Adrenal gland (tissue), 12 donors: Measurements from ENCODE around the gene UBE3C. TPM values are rescaled to one million over a fixed set of nuclear protein-coding genes. Genes with fewer than 3 reads are reported as not detected.

ENCODE experiments used
- DNase-seq, 7 donors: peaks; one replicate each; pipeline ENCODE4 v3.0.0-alpha.2; 2019 to 2020
- H3K27ac ChIP-seq, 5 donors: fragments of 200-600 bp; sonication (generic) in 4 of 5; 1 replicate in 3 of 5; 2 replicates in 2 of 5; pipeline versions ENCODE4 v1.5.1 to v1.8.0; 2016 to 2020; ENCODE audit warnings: mild to moderate bottlenecking in 1 of 5
- H3K27me3 ChIP-seq: fragments of 200-600 bp; 2 replicates; pipeline ENCODE4 v1.8.0; 2021
- H3K36me3 ChIP-seq, 2 donors: fragments of 200-600 bp; replicated peaks in 1 of 2; 1 replicate in 1 of 2; 2 replicates in 1 of 2; pipeline versions ENCODE4 v1.5.1 to v1.8.0; 2018 to 2022
- H3K4me1 ChIP-seq, 2 donors: fragments of 200-600 bp; replicated peaks in 1 of 2; 1 replicate in 1 of 2; 2 replicates in 1 of 2; pipeline versions ENCODE4 v1.5.1 to v1.8.0; 2018 to 2021
- H3K4me3 ChIP-seq, 4 donors: fragments of 200-600 bp; sonication (generic) in 3 of 4; one replicate each; pipeline ENCODE4 v1.5.1; 2016 to 2018
- H3K9me3 ChIP-seq, 3 donors: fragments of 200-600 bp; sonication (generic) in 1 of 3; replicated peaks in 1 of 3; 1 replicate in 2 of 3; 2 replicates in 1 of 3; pipeline versions ENCODE4 v1.5.1 to v1.8.0; 2016 to 2021
- POLR2A ChIP-seq, 2 donors: fragments of 450-650 bp; IDR thresholded peaks; one replicate each; pipeline ENCODE4 v1.6.1; 2017; ENCODE audit warnings: antibody characterized with exemption in 2 of 2, mild to moderate bottlenecking in 2 of 2, moderate library complexity in 1 of 2
- WGBS, 4 donors: extraction: QIAGEN DNeasy Blood & Tissue Kit in 2 of 4; methylation state at CpG; one replicate each; pipeline versions ENCODE4 v1.1.5 to v1.1.7; 2013 to 2017; 5-methylcytosine and 5-hydroxymethylcytosine counted together
- intact Hi-C, 2 donors: fragments of 100-400 bp; cut with DNase I; formaldehyde crosslinking; loops; one replicate each; pipeline versions ENCODE4 v1.14.1 to v1.15.0; 2022 to 2023
- polyA plus RNA-seq, 3 donors: library from polyadenylated mRNA; stranded (reverse); fragments of 200-250 nt in 2 of 3; fragments of 350-450 nt in 1 of 3; fragmentation: Illumina TruSeq in 1 of 3; extraction: RNeasy Lipid Tissue Mini Kit (QIAGEN cat#74804) in 1 of 3; gene quantifications; one replicate each; pipeline ENCODE4 v1.2.3, GENCODE V29; 2013 to 2014
- total RNA-seq, 9 donors: library from RNA; depleted of rRNA in 4 of 9; stranded (reverse); fragments of >200 nt in 4 of 9; fragments of 120-200 nt in 1 of 9; fragmentation: NEBNext Ultra II Directional in 1 of 9; extraction: Animal tissue kit (Norgen Biotek cat#: 25700) in 1 of 9; gene quantifications; one replicate each; pipeline versions ENCODE4 v1.1.0 to v1.2.4, GENCODE V29; 2013 to 2023
- TF ChIP-seq, protein P1 (sequence below), 6 experiments: fragments of 450-650 bp in 4 of 6; fragments of 200-600 bp in 2 of 6; sonication (generic) in 1 of 6; IDR thresholded peaks; 1 replicate in 5 of 6; 2 replicates in 1 of 6; pipeline versions ENCODE4 v1.5.1 to v1.8.0; 2016 to 2021; ENCODE audit warnings: antibody characterized with exemption in 6 of 6, mild to moderate bottlenecking in 2 of 6, moderate library complexity in 1 of 6
- donor health status: healthy with polysubstance abuse.
- donor health status: Bipolar disorder and iron deficiency.
- donor health status: DM: yes; HTN: yes; CAD: no.
- donor health status: DM: no; HTN: no; CAD: no.
- donor health status: DM: no; HTN: no; CAD: no.
- donor health status: DM: yes; HTN: yes; CAD: no.

The UBE3C gene
- total and polyA plus RNA-seq, 12 donors = 11.7 to 58.1 (median 46.2) TPM

DNA sequence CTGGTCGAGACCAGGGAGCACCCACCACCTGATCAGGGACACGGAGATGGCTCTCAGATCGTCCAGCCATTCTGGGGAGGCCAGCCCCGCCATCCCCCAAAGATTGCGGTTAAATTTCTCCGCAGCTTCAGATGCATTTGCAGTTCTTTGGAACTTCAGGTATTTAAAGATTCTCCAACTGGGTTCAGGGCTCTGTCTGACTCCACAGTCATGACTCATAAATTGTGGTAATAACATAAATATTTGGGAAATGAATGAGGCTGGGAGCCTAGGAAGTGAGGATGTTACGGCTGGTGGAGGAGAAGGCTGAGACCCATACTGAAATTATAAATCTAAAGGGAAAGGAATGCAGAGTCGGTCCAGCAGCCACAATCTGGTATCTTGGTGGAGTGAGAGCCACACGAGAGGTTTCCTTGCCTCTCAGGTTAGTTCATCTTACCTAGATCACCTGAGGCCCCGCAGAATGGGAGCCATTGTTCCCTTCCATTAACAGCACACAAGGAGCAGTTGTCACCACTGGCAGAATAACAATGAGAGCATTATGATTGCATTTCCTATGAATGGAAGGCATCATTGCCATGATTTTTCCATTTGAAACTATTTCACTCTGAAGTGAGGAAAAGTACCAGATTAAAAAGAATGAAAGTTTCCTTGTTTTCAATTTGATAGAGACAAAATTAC, 171.4 kb downstream of the UBE3C start:
- Histone ChIP-seq H3K36me3 (no peaks in the 10 kb centered on the region), H3K27me3 (no peaks in the 10 kb centered on the region), H3K9me3 (no peaks in the 10 kb centered on the region), H3K27ac (no peak overlapping the region), H3K4me3 (no peak overlapping the region), H3K4me1 (no peaks in the 10 kb centered on the region)
- TF ChIP-seq POLR2A (IDR thresholded peaks at IDR 0.05) = no peak
- TF ChIP-seq, protein P1, sequence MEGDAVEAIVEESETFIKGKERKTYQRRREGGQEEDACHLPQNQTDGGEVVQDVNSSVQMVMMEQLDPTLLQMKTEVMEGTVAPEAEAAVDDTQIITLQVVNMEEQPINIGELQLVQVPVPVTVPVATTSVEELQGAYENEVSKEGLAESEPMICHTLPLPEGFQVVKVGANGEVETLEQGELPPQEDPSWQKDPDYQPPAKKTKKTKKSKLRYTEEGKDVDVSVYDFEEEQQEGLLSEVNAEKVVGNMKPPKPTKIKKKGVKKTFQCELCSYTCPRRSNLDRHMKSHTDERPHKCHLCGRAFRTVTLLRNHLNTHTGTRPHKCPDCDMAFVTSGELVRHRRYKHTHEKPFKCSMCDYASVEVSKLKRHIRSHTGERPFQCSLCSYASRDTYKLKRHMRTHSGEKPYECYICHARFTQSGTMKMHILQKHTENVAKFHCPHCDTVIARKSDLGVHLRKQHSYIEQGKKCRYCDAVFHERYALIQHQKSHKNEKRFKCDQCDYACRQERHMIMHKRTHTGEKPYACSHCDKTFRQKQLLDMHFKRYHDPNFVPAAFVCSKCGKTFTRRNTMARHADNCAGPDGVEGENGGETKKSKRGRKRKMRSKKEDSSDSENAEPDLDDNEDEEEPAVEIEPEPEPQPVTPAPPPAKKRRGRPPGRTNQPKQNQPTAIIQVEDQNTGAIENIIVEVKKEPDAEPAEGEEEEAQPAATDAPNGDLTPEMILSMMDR (IDR thresholded peaks at IDR 0.05) = no peak
- intact Hi-C loops = no loop called here
- no peak for DNase-seq
- WGBS, 4 donors = 68 to 74% (median 71%) methylated on average over 9 to 10 of the region's 10 CpGs

DNA sequence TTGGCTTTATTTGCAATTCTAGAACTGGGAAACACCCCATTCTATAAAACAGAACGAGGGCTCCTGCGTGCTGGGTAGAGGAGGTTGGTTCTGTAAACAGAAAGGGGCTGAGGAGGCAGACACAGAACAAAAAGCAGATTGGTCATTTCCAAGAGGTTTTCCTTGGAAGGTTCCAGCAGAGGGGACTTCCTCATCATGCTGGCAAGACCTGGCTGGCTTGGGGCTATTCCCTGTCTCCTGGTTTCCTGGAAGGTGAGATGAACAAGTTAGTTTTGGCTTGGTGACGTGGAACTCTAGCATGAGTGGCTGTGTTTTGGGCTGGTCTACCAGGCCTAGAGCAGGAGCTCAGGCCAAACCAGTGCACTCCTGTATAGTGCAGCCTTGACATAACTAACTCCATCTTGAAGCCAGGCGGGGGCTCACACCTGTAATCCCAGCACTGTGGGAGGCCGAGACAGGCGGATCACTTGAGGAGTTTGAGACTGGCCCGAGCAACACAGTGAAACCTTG, 172.0 kb downstream of the UBE3C start:
- Histone ChIP-seq H3K4me1 (no peaks in the 10 kb centered on the region), H3K36me3 (no peaks in the 10 kb centered on the region), H3K27ac (no peak overlapping the region), H3K9me3 (no peaks in the 10 kb centered on the region), H3K4me3 (no peak overlapping the region), H3K27me3 (no peaks in the 10 kb centered on the region)
- DNase-seq = no peak
- 57 to 85% (median 76%) methylated on average over 2 to 7 of the region's 7 CpGs for WGBS, 4 donors
- intact Hi-C loops = no loop called here
- TF ChIP-seq POLR2A (IDR thresholded peaks at IDR 0.05) = no peak
- TF ChIP-seq, protein P1 (IDR thresholded peaks at IDR 0.05) = no peak

DNA sequence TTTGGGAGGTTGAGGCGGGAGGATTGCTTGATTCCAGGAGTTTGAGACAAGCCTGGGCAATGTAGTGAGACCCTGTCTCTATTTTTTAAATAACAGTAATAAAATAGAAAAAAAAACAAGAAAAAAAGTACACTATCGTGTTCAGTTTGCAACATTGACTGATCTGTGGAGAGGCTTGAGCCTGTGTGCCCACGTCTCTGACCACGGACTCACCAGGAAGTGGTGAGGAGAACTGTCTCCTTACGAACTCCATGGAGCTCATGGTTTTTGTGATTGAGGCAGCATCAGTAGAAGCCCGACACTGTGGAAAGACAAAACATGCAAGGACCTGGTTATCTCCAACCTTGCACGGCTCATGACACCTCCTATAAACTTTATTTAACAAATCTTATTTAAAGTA, 174.2 kb downstream of the UBE3C start:
- H3K27me3 ChIP-seq = no peaks in the 10 kb centered on the region
- 73 to 89% (median 79%) methylated on average over 7 of the region's 7 CpGs for WGBS, 4 donors
- H3K9me3 ChIP-seq = no peaks in the 10 kb centered on the region
- H3K36me3 ChIP-seq = no peaks in the 10 kb centered on the region
- DNase-seq = no peak
- intact Hi-C loops = no loop called here
- no peak overlapping the region for H3K27ac ChIP-seq
- no peak for TF ChIP-seq POLR2A (IDR thresholded peaks at IDR 0.05)
- H3K4me1 ChIP-seq = no peaks in the 10 kb centered on the region
- H3K4me3 ChIP-seq = no peak overlapping the region

DNA sequence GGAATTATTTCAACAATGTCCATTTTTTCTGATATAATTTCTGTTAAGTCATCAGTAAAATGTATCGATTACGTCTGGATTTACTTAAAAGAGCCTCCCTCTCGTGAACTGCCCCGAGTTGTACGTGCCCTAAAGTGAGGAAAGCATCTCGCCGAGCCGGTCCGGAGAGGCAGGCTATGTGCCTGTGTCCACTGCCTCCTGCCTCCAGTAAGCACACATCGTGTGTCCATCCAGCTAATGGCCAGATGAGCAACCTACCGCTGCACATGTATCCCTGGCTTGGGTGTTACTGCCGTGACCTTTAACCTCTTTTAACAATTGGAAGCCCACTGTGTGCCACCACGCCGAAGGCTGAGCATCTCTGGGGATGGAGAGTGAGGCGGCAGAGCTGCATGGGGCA, 174.9 kb downstream of the UBE3C start:
- Histone ChIP-seq H3K27ac (no peak overlapping the region), H3K4me3 (no peak overlapping the region), H3K4me1 (no peaks in the 10 kb centered on the region), H3K9me3 (no peaks in the 10 kb centered on the region), H3K27me3 (no peaks in the 10 kb centered on the region), H3K36me3 (no peaks in the 10 kb centered on the region)
- 91 to 94% (median 93%) methylated on average over 15 of the region's 15 CpGs for WGBS, 4 donors
- intact Hi-C loops = no loop called here
- TF ChIP-seq POLR2A (IDR thresholded peaks at IDR 0.05) = no peak
- TF ChIP-seq, protein P1 (IDR thresholded peaks at IDR 0.05) = no peak
- DNase-seq = no peak
